Epidermal melanocyte (primary cell): ENCODE measurements around the gene PTPRJ.

ENCODE experiments used
- DNase-seq: peaks from one replicate; pipeline ENCODE4 v3.0.0; 2011; ENCODE audit warnings: low spot score; ENCODE audit not compliant: insufficient read length

The PTPRJ gene

DNA sequence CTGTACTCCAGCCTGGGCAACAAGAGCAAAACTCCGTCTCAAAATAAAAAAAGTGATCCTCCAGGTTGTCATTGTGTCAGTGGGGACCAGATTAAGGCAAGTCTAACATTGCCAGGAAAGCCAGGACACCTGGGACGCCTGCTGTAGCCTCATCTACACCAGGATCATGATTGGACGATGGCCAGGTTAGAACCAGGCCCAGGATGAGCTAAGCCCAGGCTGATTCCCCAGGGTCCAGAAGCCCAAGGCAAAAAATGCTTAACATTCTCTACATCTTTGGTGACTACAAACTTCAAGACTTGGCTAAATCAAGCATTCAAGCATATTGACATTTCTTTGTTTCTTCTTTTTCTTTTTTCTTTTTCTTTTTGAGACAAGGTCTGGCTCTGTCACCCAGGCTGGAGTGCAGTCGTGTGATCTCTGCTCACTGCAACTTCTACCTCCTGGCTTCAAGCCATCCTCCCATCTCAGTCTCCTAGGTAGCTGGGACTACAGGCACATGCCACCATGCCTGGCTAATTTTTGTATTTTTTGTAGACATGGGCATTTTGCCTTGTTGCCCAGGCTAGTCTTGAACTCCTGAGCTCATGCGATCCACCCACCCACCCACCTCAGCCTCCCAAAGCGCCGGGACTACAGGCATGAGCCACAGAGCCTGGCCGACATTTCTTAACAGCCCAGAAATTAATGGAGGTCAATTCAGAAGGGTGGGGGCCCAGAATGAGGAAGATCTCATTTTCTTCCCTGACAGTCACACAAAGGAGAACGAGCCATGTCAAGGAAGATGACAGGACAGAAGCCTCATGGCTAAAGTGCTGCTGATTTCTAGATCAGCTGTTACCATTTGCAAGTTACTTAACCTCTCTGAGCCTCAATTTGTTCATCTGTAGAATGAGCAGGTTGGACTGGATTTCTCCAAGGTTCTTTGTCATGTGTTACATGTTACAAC, 12.5 kb upstream of the PTPRJ start:
- no peak for DNase-seq

DNA sequence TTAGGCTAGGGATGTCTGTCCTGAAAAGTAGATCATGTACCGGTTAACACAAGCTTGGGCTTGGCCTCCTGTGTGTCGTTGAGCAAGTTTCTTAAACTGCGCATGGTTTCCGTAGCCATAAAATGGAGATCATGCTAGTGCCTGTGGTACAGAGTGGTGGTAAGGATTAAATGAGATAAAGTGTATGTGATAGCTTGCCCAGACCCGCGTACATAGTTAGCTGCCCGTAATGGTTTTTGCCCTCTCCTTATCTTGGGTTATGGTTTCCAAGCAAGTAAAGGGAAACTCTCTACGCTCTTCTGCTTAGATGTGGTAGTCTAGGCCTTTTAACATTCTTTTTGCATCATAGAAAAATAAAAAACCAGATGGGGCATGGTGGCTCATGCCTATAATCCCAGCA, 11.0 kb upstream of the PTPRJ start:
- DNase-seq, result no peak

DNA sequence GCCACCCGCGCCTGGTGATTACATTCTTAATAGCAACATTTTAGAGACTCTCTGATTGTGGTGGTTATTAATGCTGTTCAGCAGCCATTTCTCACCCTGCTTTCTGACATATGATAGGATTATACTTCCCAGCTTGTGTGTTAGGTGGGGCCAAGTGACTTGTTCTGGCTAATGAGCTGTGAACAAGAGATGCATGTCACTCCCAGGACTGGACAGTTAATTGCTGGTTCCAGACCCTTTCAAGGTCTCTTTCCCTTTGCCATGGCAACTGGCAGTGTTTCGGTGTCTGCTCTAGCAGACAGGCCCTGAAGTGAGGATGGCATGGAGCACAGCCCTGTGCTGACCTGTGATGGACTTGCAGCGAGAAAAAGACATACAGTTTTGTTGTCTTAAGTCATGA, 8.9 kb upstream of the PTPRJ start:
- no peak for DNase-seq

- DNase-seq, result no peak
These were observed 7.2 kb upstream of the PTPRJ start for GRCh38 chr11:47973173-47973572.

DNA sequence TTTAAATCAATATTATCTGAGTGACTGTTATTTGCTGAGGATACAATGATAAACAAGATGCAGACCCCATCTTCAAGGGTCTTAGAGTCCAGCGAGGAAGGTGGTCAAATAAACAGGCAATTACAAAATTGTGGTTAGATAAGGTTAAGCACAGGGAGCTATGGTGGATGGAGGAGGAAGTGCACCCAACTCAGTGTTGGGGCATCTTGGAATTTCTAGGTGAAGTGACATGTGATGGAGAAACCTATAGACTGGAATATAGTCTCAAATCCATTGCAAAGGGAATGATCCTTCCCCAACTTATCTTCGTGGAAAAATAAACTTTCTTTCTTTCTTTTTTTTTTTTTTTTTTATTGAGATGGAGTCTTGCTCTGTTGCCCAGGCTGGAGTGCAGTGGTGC, 3.4 kb upstream of the PTPRJ start:
- no peak for DNase-seq

DNA sequence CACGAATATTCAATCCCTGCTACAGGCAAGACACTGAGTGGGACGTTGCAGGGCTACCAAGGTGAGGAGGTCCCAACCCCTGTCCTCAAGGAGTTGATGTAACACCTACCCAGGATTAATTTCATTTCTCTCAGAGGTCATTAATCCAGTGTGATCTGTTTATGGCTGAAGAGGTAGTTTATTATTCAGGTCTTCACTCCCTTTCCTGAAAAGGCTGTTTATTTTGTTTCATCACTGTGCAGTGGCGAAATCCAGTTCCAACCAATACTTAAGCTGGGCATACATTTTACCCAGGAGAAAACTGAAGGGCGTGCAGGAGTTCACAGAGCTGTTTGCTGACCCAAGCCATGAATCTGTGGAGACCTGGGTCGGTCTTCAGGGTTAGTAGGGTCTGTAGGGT, 2.7 kb upstream of the PTPRJ start:
- DNase-seq, result no peak

DNA sequence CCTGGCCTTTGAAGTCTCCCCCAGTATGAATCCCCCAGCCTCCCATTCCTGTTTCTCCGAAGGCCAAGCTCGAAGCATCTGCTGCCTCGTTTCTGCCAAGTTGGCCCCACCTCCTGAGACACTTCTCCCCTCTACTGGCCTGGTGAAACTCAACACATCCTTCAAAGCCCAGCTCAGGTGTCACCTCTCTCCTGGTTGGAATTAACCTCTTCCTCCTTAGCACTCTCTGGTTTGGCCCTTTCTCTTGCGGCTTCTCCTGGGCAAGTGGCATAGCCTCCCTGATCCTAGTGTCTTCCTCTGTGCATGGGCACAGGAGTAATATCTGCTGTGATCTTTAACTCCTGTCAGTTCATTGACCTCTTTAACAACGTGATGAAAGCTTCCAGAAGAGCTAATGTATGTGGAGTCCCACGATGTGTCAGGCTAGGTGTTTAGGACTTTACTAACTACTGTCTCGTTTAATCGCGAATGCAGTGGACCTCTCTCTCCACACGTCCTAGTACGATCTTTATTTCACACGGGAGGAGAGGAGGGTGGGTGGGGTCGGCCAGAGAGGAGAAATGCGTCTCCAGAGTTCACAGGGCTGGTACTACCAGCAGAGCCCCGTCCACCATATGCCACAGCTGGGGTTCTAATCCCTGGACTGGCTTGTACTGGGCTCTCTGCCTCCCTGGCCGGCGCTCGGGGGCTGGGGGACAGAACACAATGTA, 826 bp upstream of the PTPRJ start:
- DNase-seq, result no peak

GRCh38 chr11:47980907-47981621, 705 bp downstream of the PTPRJ start:
- DNase-seq, result no peak

GRCh38 chr11:47981667-47982404, 1.5 kb downstream of the PTPRJ start:
- no peak for DNase-seq

DNA sequence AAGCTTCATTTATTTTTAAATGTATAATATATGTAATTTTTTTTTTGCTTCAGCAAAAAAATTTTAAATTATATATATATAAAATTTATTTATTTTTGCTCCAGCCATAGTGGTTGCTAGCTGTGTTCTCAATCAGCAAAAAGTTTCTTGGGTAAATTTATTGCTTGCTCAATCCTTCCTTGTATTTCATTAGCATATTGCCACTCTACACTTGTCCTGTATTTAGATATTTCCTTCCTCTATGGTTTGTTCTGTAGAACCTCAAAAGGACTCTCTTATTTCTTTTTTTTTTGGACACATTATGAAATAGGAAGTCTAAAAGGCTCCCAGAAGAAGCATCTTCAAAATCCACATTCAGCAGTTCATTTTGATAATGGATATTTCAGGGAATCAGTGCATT, 2.3 kb downstream of the PTPRJ start:
- DNase-seq, result no peak

DNA sequence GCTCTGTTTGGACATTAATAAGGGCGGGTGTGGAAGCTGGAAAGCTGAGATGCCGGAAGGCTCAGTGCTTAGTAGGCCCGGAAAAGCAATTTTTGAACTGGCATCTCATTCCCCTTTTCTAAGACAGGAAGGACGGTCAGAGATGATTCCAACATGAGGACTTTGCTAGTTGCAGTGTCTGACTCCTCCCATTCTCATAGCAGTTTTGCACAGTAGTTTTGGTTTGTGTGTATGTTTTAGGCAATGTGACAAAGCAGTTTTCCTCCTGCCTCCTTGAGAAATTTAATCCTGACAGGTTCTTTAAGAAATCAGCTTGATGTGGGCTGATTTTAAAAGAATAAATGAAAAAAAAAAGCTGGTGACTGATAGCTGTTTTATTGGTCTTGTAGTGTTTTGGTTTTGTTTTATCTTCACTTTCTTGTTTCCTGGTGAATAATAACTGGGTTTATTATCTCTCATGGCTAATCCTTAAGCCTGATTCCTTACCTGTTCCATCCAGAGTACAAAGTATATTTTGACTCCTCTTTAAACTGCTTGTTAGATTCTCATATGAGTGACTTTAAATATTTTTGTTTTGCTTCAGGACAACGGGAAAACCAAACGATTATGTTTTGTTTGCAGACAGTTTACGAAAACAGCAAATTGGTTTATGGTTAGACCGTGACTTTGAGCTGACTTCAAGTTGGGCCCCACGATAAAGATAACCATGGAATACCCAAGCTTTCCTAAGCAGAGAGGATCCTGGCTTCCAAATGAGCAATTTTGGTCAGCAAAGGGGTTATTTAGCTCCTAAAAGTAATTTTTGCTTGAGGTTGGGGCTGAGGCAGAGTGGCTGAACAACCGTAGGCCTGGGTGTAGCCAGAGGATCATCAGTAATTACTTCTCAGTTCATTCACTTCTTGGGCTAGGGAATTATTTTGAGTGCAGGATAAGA, 3.4 kb downstream of the PTPRJ start:
- DNase-seq, result no peak

DNA sequence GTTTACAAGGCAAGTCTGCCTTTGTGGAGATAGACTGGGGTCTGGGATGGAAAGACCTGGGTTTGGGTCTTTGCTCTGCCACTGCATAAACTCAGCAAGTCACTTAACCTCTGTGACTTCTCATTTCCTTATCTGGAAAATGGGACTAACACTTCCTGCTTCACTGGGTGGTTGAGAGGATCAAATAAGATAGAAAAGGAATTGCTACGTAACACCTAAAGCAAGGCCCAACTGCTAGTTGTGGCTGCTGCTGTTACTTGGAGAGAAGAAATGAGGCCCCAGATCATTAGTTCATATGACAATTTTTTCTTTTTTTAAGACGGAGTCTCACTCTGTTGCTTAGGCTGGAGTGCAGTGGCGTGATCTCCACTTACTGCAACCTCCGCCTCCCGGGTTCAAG, 5.9 kb downstream of the PTPRJ start:
- no peak for DNase-seq

- DNase-seq, result no peak
These were observed 6.4 kb downstream of the PTPRJ start for GRCh38 chr11:47986742-47987141.

DNA sequence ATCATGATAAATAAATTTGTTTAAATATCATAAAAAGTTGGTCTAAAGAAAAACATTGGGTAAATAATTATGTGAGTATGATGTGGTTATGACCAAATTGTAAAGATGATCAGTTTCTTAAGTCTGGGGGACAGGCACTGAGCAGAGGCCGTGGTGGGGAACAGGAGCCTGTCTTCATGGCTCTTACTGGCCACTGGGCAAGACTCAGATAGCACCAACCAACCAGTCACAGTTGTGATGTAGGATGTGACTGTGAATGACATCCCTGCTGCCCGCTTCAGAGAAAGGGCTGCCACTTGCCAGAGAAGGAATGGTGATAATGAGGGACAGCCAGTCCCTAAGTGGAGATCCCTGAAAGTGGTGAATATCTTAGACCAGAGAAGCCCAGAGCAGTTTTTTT, 7.0 kb downstream of the PTPRJ start:
- no peak for DNase-seq

DNA sequence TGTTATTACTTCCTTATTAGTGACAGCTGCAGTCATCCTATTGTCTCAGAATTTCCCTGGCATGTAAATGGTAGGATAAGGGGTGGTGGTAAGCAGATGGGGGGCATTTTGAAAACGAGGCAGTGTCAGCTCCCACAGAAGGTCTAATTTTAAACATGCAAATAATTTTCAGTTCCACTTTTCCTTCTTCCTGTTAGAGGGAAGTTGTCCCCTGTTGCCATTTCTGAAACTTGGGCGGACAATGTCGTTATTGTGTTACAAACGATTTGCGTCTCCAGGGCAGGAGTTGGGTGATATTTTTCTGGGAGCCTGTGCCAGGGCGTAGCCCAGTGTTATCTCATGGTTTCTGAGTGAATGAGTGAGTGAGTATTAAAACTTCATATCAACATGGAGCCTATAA, 7.4 kb downstream of the PTPRJ start:
- DNase-seq, result no peak

DNA sequence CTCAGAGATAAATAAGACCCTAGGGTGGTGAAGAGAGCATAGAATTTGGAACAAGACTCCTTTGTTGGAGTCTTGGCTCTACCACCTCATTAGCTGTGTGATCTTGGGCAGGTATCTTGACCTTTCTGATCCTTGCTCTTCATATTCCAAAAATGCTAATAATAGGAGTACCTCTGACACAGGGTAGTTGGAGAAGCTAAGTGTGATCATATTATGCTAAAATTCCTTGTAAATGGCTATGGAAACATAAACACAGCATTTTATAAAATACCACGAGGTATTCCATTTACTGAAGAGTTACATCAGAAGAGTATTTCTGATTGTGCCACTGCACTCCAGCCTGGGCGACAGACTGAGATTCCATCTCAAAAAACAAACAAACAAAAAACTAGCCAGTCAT, 9.4 kb downstream of the PTPRJ start:
- DNase-seq, result no peak

DNA sequence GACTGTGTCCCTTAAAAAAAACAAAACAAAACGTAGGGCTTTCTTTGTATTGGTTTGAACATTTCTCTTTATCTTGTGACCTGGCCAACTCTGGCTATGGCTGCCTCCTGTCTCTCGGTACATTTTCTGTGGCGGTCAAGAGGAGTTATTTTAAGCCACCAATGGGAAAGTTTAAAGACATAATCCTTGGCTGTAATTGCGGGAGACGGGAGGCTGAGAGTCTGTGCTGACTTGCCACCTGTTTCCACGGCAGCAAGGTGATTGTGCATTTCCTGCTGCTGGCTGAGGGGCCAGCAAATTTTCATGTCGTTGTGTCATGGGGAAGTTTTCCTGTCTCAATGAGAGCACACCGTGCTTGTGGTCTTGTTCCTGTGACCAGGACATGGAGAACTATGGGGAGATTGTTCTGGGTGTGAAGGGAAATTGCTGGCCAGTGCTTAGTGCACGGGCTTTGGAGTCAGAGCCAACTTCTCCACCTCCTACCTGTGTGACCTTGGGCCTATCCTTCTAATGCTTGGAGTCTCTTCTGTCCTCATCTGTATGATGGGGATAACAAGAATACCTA, 11.0 kb downstream of the PTPRJ start:
- DNase-seq, result no peak

GRCh38 chr11:47991894-47992293, 11.5 kb downstream of the PTPRJ start:
- DNase-seq, result no peak

DNA sequence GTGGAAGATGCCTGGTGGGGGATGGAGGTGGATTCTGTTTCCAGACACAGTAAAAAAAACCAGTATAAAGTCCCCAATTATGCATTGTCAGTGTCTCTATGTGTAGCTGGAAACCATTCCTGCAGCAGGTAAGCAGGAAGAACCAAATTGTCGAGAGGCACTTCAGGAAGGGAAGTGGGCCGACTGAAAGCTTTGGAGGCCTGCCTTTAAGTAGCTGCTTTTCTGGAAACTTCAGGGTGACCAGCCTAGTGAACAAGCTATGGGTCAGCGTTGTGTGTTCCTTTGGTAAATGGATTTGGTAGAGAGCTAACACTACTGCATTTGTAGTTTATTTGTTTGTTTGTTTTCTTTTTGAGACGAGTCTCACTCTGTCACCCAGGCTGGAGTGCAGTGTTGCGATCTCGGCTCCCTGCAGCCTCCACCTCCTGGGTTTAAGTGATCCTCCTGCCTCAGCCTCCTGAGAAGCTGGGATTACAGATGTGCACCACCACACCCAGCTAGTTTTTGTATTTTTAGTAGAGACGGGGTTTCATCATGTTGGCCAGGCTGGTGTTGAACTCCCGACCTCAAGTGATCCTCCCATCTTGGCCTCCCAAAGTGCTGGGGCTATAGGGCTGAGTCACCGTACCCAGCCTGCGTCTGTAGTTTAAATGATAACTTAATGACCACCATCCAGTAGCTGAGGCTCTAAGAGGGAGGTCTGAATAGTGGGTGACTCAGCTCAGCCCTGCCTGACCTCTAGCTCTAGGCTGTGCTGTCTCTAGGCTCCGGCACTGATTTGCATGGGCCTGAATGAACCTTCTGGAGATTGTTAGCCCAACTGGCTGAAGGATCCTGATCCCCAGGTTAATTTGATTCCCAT, 12.8 kb downstream of the PTPRJ start:
- no peak for DNase-seq
